Kidney (tissue), 14 donors: ENCODE data around the gene KREMEN1. TPM values are rescaled to one million over a fixed set of nuclear protein-coding genes. Genes with fewer than 3 reads are reported as not detected.

ENCODE experiments used
- DNase-seq, 5 donors: peaks; one replicate each; pipeline ENCODE4 v3.0.0-alpha.2; 2013 to 2020
- FAIRE-seq: peaks from 2 replicates; lab custom pipeline; 2012; peaks lifted over from hg19 to GRCh38; lab: Jason Lieb, UNC
- H3K27ac ChIP-seq, 2 donors: one replicate each; pipeline ENCODE4 v1.7.0; 2013; ENCODE audit warnings: low read depth in 2 of 2, low read length in 2 of 2, inconsistent platforms in 1 of 2
- H3K27me3 ChIP-seq: one replicate; pipeline ENCODE4 v1.7.1; 2013; ENCODE audit warnings: low read length, inconsistent platforms; ENCODE audit not compliant: control insufficient read depth, insufficient read depth
- H3K36me3 ChIP-seq, 3 donors: one replicate each; pipeline versions ENCODE4 v1.7.0 to v1.7.1; 2013; ENCODE audit warnings: low read length in 3 of 3, control low read depth in 1 of 3, inconsistent platforms in 1 of 3; ENCODE audit not compliant: insufficient read depth in 3 of 3, control insufficient read depth in 2 of 3
- H3K4me1 ChIP-seq, 3 donors: one replicate each; pipeline versions ENCODE4 v1.7.0 to v1.7.1; 2013; ENCODE audit warnings: low read length in 3 of 3, inconsistent platforms in 1 of 3, low read depth in 1 of 3; ENCODE audit not compliant: control insufficient read depth in 2 of 3, insufficient read depth in 2 of 3
- H3K4me3 ChIP-seq, 3 donors: one replicate each; pipeline versions ENCODE4 v1.7.0 to v1.8.1; 2013; ENCODE audit warnings: low read length in 3 of 3, control low read depth in 1 of 3, inconsistent platforms in 1 of 3
- H3K9ac ChIP-seq, 3 donors: one replicate each; pipeline versions ENCODE4 v1.7.0 to v1.7.1; 2013; ENCODE audit warnings: low read length in 3 of 3, control low read depth in 1 of 3, inconsistent platforms in 1 of 3
- H3K9me3 ChIP-seq, 3 donors: one replicate each; pipeline versions ENCODE4 v1.7.0 to v1.7.1; 2013; ENCODE audit warnings: low read length in 3 of 3, control low read depth in 1 of 3, inconsistent platforms in 1 of 3; ENCODE audit not compliant: control insufficient read depth in 2 of 3, insufficient read depth in 1 of 3
- intact Hi-C: fragments of 100-400 bp; cut with DNase I; formaldehyde crosslinking; loops from one replicate; pipeline ENCODE4 v1.11.1; 2022
- polyA plus RNA-seq: library from polyadenylated mRNA; stranded (reverse); fragments of 350-450 nt; fragmentation: Illumina TruSeq; extraction: RNeasy Lipid Tissue Mini Kit (QIAGEN cat#74804); gene quantifications from one replicate; pipeline ENCODE4 v1.2.3, GENCODE V29; 2014; ENCODE audit warnings: low read depth, low replicate concordance; ENCODE audit not compliant: insufficient read depth
- total RNA-seq: library from RNA; stranded (reverse); fragmentation: NEBNext Ultra II Directional; extraction: Animal tissue kit (Norgen Biotek cat#: 25700); gene quantifications from one replicate; pipeline ENCODE4 v1.2.1, GENCODE V29; 2021
- TF ChIP-seq, protein P1 (sequence below): IDR thresholded peaks from 3 replicates; pipeline ENCODE4 v1.5.1; 2012; ENCODE audit warnings: mild to moderate bottlenecking, moderate library complexity, borderline replicate concordance; ENCODE audit not compliant: insufficient read depth; ENCODE audit errors: extremely low read depth
- donor health status: control.
- donor health status: control.
- donor health status: control.
- donor health status: control.
- donor health status: control.
- donor health status: DM: yes; HTN: yes; CAD: no.
- donor health status: Normal renal cell carcinoma (clear cell type).

The KREMEN1 gene
- total and polyA plus RNA-seq, 2 donors from 2014 or later: 9.3 to 16.2 TPM

DNA sequence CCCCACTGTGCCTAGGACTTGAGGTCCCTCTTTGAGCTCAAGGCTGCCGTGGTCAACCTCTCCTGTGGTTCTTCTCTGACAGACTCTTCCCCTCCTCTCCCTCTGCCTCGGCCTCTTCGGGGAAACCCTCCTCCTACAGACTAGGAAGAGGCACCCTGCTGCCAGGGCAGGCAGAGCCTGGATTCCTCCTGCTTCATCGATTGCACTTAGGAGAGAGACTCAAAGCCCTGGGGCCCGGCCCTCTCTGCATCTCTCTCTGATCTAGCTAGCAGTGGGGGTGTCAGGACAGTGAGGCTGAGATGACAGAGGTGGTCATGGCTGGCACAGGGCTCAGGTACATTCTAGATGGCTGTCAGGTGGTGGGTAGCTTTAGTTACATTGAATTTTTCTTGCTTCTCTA is 69.3 kb downstream of the KREMEN1 start:
- H3K27ac ChIP-seq: no peak overlapping the region
- peaks cover 0 to 2% (median 0%) of the 10 kb centered on the region in 3 donors for H3K4me1 ChIP-seq
- TF ChIP-seq, protein P1, sequence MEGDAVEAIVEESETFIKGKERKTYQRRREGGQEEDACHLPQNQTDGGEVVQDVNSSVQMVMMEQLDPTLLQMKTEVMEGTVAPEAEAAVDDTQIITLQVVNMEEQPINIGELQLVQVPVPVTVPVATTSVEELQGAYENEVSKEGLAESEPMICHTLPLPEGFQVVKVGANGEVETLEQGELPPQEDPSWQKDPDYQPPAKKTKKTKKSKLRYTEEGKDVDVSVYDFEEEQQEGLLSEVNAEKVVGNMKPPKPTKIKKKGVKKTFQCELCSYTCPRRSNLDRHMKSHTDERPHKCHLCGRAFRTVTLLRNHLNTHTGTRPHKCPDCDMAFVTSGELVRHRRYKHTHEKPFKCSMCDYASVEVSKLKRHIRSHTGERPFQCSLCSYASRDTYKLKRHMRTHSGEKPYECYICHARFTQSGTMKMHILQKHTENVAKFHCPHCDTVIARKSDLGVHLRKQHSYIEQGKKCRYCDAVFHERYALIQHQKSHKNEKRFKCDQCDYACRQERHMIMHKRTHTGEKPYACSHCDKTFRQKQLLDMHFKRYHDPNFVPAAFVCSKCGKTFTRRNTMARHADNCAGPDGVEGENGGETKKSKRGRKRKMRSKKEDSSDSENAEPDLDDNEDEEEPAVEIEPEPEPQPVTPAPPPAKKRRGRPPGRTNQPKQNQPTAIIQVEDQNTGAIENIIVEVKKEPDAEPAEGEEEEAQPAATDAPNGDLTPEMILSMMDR: no peak
- H3K9ac ChIP-seq: no peak overlapping the region
- H3K27me3 ChIP-seq: no peaks in the 10 kb centered on the region
- DNase-seq: no peak
- H3K4me3 ChIP-seq: no peak overlapping the region
- H3K36me3 ChIP-seq: peaks cover 4 to 35% (median 24%) of the 10 kb centered on the region in 3 donors
- intact Hi-C loops: no loop called here
- no peaks in the 10 kb centered on the region for H3K9me3 ChIP-seq
- FAIRE-seq: no peak

DNA sequence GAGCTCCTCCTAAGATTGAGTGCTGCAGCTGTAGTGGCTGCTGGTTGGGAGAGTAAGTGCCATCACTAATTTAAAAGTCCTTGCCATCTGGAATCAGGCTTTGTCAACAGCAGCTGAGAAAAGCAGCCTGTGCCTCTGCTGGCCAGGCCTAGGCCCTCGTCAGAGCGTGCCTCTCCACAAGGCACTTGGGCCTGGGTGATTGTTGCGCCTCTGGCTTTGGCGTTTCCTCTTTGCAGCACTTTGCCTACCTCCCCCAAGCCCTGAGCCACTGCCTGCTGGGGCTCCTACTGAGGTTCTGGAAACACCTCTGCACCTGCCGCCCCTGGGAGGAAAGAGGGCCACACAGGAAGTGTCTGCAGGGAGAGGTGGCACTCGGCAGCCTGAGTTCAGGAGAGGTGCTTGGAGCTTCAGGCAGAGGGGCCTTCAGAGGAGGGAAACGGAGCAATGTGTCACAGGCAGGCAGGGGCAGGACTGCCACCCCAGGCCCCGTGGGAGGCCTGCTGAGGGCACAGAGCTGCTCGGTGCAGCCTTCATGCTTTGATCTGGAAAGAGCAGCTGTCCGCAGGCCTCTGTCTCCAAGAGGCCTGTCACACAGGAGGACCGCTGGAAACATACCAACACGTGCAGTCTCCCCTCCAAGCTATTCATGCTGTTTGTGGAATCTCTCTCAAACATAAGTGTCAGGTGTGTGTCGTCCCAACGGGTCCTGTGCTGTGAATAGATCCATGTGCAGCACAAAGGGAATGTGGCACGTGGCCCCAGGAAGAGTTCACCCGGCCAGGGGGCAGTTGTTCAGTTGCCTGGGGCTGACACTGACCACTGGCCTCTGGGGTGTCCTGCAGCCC is 71.3 kb downstream of the KREMEN1 start:
- TF ChIP-seq, protein P1: no peak
- DNase-seq (peak in 1 of 5 donors; percentile 26), FAIRE-seq (no peak)
- peaks cover 0 to 3% (median 0%) of the 10 kb centered on the region in 3 donors for H3K4me1 ChIP-seq
- no peak overlapping the region for H3K27ac ChIP-seq
- no peak overlapping the region for H3K4me3 ChIP-seq
- H3K9ac ChIP-seq: no peak overlapping the region
- H3K9me3 ChIP-seq: no peaks in the 10 kb centered on the region
- H3K27me3 ChIP-seq: no peaks in the 10 kb centered on the region
- intact Hi-C loops: no loop called here
- H3K36me3 ChIP-seq: peaks cover 3 to 27% (median 10%) of the 10 kb centered on the region in 3 donors

DNA sequence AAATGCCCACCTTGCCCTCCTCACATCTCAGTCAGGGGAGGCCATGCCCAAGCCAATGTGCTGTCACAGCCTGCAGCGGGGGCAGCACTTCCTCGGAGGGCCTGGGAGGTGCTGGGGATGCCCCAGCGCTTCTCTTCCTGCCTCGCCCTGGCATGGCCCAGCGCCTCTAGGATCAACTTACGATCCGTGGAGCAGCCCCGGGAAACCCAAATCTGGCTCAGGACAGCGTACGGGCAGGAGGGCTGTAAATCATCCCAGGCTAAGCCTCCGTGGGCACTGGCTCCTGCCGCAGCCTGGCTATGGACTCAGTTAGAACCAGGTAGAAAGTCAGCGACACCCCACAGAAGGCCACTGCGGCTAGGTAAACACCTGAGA is 71.9 kb downstream of the KREMEN1 start:
- Histone ChIP-seq H3K27ac (no peak overlapping the region), H3K9me3 (no peaks in the 10 kb centered on the region), H3K4me3 (no peak overlapping the region), H3K27me3 (no peaks in the 10 kb centered on the region), H3K36me3 (peaks cover 3 to 20% (median 10%) of the 10 kb centered on the region in 3 donors), H3K4me1 (peaks cover 0 to 5% (median 2%) of the 10 kb centered on the region in 3 donors), H3K9ac (no peak overlapping the region)
- intact Hi-C loops: no loop called here
- TF ChIP-seq, protein P1: no peak
- FAIRE-seq (no peak), DNase-seq (peak; percentile 56 to 89 (median 86))
